ENCODE data around the gene CIDEB. TPM values are rescaled to one million over a fixed set of nuclear protein-coding genes. Genes with fewer than 3 reads are reported as not detected.

CIDEB gene
- total and polyA plus RNA-seq, 2 of the 13 experiments (the other 11 are each of a cell fraction or from before 2014, with no cell fraction given) = 35.8 to 110 TPM

- TF ChIP-seq, protein P1, sequence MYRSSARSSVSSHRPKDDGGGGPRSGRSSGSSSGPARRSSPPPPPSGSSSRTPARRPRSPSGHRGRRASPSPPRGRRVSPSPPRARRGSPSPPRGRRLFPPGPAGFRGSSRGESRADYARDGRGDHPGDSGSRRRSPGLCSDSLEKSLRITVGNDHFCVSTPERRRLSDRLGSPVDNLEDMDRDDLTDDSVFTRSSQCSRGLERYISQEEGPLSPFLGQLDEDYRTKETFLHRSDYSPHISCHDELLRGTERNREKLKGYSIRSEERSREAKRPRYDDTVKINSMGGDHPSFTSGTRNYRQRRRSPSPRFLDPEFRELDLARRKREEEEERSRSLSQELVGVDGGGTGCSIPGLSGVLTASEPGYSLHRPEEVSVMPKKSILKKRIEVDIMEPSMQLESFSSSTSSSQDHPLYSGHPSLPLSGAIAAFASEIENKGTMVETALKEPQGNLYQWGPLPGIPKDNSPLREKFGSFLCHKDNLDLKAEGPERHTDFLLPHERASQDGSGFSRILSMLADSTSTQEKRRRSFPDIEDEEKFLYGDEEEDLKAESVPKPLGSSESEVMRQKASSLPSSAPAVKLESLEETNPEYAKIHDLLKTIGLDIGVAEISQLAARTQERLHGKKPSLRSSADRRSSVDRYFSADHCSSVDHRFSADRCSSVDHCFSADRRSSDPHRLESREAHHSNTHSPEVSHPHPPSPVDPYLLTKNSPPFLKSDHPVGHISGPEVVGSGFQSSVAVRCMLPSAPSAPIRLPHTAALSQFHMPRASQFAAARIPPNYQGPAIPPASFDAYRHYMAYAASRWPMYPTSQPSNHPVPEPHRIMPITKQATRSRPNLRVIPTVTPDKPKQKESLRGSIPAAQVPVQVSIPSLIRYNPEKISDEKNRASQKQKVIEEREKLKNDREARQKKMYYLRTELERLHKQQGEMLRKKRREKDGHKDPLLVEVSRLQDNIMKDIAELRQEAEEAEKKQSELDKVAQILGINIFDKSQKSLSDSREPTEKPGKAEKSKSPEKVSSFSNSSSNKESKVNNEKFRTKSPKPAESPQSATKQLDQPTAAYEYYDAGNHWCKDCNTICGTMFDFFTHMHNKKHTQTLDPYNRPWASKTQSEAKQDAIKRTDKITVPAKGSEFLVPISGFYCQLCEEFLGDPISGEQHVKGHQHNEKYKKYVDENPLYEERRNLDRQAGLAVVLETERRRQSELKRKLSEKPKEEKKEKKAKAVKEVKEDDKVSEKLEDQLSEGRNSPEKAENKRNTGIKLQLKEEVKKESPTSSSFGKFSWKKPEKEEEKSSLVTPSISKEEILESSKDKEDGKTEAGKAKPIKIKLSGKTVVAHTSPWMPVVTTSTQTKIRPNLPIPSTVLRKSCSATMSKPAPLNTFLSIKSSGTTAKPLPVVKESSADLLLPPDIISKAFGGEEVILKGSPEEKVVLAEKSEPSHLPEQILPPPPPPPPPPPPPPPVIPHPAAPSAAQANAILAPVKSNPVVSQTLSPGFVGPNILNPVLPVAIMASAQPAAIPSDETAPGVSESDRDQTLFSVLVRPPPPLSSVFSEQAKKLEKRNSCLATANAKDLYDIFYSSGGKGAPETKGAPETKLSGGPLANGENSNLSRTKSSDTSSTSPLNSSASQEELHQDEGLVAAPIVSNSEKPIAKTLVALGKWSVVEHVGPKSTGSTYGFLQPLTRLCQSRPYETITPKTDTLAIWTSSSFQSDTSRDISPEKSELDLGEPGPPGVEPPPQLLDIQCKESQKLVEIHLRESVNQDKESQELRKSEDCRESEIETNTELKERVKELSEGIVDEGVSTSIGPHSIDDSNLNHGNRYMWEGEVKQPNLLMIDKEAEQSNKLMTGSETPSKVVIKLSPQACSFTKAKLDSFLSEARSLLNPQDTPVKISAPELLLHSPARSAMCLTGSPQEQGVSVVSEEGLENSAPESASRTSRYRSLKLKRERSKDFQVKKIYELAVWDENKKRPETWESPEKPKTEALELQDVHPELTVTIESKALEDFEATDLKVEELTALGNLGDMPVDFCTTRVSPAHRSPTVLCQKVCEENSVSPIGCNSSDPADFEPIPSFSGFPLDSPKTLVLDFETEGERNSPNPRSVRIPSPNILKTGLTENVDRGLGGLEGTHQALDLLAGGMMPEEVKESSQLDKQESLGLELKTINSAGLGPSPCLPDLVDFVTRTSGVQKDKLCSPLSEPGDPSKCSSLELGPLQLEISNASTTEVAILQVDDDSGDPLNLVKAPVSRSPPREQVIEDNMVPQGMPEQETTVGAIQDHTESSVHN (CRISPR knock-in tag; IDR thresholded peaks at IDR 0.05) = peak; percentile 94
- TF ChIP-seq ZSCAN31 (CRISPR knock-in tag; IDR thresholded peaks at IDR 0.05; ENCODE audit: low read depth) (peak; percentile 99), TGIF2 (CRISPR knock-in tag; IDR thresholded peaks at IDR 0.05) (no peak; the same call in 1 of the 2 replicates), TP53 (CRISPR knock-in tag; conservative IDR thresholded peaks at IDR 0.05) (no peak), NR1H2 (CRISPR knock-in tag; IDR thresholded peaks at IDR 0.05; ENCODE audit: borderline replicate concordance, low read depth) (peak; percentile 91; the same call in 1 of the 2 replicates), ZNF678 (CRISPR knock-in tag; IDR thresholded peaks at IDR 0.05) (peak; percentile 100), MEIS1 (CRISPR knock-in tag; IDR thresholded peaks at IDR 0.05; ENCODE audit: borderline replicate concordance) (peak; percentile 95; the same call in 1 of the 2 replicates), NFIC (IDR thresholded peaks at IDR 0.05; ENCODE audit: low read length) (no peak), ZNF446 (CRISPR knock-in tag; IDR thresholded peaks at IDR 0.05) (peak; percentile 78), NFATC3 (CRISPR knock-in tag; IDR thresholded peaks at IDR 0.05) (peak; percentile 99), ZNF768 (CRISPR knock-in tag; IDR thresholded peaks at IDR 0.05) (peak; percentile 95), ZSCAN29 (CRISPR knock-in tag; conservative IDR thresholded peaks at IDR 0.05) (peak; percentile 96), ZNF792 (CRISPR knock-in tag; IDR thresholded peaks at IDR 0.05) (peak; percentile 86), CSRNP1 (CRISPR knock-in tag; IDR thresholded peaks at IDR 0.05) (peak; percentile 96; the same call in 1 of the 2 replicates), ZNF44 (CRISPR knock-in tag; IDR thresholded peaks at IDR 0.05) (no peak; the same call in 1 of the 2 replicates), ZNF460 (CRISPR knock-in tag; IDR thresholded peaks at IDR 0.05; ENCODE audit: borderline replicate concordance) (no peak)
- TF ChIP-seq, protein P2, sequence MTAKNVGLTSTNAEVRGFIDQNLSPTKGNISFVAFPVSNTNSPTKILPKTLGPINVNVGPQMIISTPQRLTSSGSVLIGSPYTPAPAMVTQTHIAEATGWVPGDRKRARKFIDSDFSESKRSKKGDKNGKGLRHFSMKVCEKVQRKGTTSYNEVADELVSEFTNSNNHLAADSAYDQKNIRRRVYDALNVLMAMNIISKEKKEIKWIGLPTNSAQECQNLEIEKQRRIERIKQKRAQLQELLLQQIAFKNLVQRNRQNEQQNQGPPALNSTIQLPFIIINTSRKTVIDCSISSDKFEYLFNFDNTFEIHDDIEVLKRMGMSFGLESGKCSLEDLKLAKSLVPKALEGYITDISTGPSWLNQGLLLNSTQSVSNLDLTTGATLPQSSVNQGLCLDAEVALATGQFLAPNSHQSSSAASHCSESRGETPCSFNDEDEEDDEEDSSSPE (CRISPR knock-in tag; IDR thresholded peaks at IDR 0.05) = peak; percentile 82
- TF ChIP-seq, protein P3, sequence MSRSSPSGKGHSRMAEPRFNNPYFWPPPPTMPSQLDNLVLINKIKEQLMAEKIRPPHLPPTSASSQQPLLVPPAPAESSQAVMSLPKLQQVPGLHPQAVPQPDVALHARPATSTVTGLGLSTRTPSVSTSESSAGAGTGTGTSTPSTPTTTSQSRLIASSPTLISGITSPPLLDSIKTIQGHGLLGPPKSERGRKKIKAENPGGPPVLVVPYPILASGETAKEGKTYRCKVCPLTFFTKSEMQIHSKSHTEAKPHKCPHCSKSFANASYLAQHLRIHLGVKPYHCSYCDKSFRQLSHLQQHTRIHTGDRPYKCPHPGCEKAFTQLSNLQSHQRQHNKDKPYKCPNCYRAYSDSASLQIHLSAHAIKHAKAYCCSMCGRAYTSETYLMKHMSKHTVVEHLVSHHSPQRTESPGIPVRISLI (CRISPR knock-in tag; IDR thresholded peaks at IDR 0.05; ENCODE audit: borderline replicate concordance) = no peak; the same call in 1 of the 2 replicates
Measured at GRCh38 chr14:24332268-24332993, 24.7 kb upstream of the CIDEB start (continued).

Data from HepG2 (cell line).